ENCODE measurements around the gene KRT6B.

- TF ChIP-seq POLR2A (IDR thresholded peaks at IDR 0.05; ENCODE audit: extremely low read depth, insufficient read length) = no peak
- TF ChIP-seq, protein P1, sequence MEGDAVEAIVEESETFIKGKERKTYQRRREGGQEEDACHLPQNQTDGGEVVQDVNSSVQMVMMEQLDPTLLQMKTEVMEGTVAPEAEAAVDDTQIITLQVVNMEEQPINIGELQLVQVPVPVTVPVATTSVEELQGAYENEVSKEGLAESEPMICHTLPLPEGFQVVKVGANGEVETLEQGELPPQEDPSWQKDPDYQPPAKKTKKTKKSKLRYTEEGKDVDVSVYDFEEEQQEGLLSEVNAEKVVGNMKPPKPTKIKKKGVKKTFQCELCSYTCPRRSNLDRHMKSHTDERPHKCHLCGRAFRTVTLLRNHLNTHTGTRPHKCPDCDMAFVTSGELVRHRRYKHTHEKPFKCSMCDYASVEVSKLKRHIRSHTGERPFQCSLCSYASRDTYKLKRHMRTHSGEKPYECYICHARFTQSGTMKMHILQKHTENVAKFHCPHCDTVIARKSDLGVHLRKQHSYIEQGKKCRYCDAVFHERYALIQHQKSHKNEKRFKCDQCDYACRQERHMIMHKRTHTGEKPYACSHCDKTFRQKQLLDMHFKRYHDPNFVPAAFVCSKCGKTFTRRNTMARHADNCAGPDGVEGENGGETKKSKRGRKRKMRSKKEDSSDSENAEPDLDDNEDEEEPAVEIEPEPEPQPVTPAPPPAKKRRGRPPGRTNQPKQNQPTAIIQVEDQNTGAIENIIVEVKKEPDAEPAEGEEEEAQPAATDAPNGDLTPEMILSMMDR (IDR thresholded peaks at IDR 0.05; ENCODE audit: low read depth, low read length) = no peak
- TF ChIP-seq MAX (IDR thresholded peaks at IDR 0.05; ENCODE audit: low read depth, low read length) = no peak
Observed at GRCh38 chr12:52415870-52416750, 35.8 kb downstream of the KRT6B start.
